Sigmoid colon (tissue), 7 donors: Measurements from ENCODE around the gene ABCA1. TPM values are rescaled to one million over a fixed set of nuclear protein-coding genes. Genes with fewer than 3 reads are reported as not detected.

Experiments
- DNase-seq: peaks from one replicate; pipeline ENCODE4 v3.0.0-alpha.2; 2019
- H3K27ac ChIP-seq, 4 donors: fragments of 200-600 bp; sonication (generic); one replicate each; pipeline ENCODE4 v1.5.1; 2016 to 2019; ENCODE audit warnings: mild to moderate bottlenecking in 1 of 4
- H3K27me3 ChIP-seq, 3 donors: fragments of 200-600 bp; sonication (generic); one replicate each; pipeline ENCODE4 v1.5.1; 2019; ENCODE audit warnings: mild to moderate bottlenecking in 1 of 3
- H3K36me3 ChIP-seq, 4 donors: fragments of 200-600 bp; sonication (generic); one replicate each; pipeline ENCODE4 v1.5.1; 2016 to 2019
- H3K4me1 ChIP-seq, 4 donors: fragments of 200-600 bp; sonication (generic); one replicate each; pipeline ENCODE4 v1.5.1; 2017 to 2019
- H3K4me3 ChIP-seq, 4 donors: fragments of 200-600 bp; sonication (generic); one replicate each; pipeline ENCODE4 v1.5.1; 2017 to 2019; ENCODE audit warnings: mild to moderate bottlenecking in 2 of 4, moderate library complexity in 1 of 4
- H3K9me3 ChIP-seq, 4 donors: fragments of 200-600 bp in 3 of 4; sonication (generic) in 3 of 4; one replicate each; pipeline versions ENCODE4 v1.5.1 to v1.6.1; 2013 to 2019
- CTCF ChIP-seq, 4 experiments: fragments of 450-650 bp in 3 of 4; fragments of 200-600 bp in 1 of 4; IDR thresholded peaks; one replicate each; pipeline ENCODE4 v1.5.1; 2016 to 2019; ENCODE audit warnings: antibody characterized with exemption in 4 of 4, mild to moderate bottlenecking in 3 of 4, moderate library complexity in 2 of 4
- EP300 ChIP-seq, 4 donors: sonication (generic); formaldehyde crosslinking; IDR thresholded peaks; one replicate each; pipeline ENCODE4 v1.6.1; 2017; ENCODE audit warnings: antibody characterized with exemption in 4 of 4
- POLR2A ChIP-seq, 2 donors: fragments of 450-650 bp; IDR thresholded peaks; one replicate each; pipeline ENCODE4 v1.6.1; 2016; ENCODE audit warnings: antibody characterized with exemption in 2 of 2, mild to moderate bottlenecking in 2 of 2, moderate library complexity in 2 of 2
- POLR2AphosphoS5 ChIP-seq, 4 donors: sonication (generic); formaldehyde crosslinking; IDR thresholded peaks; one replicate each; pipeline ENCODE4 v1.6.1; 2017; ENCODE audit warnings: antibody characterized with exemption in 4 of 4
- WGBS, 2 donors: extraction: QIAGEN DNeasy Blood & Tissue Kit; methylation state at CpG; one replicate each; pipeline ENCODE4 v1.1.7; 2013; 5-methylcytosine and 5-hydroxymethylcytosine counted together
- intact Hi-C: fragments of 100-400 bp; cut with DNase I; formaldehyde crosslinking; loops from one replicate; pipeline ENCODE4 v1.15.1; 2023
- polyA plus RNA-seq, 3 donors: library from polyadenylated mRNA; stranded (reverse); fragments of 200-250 nt; gene quantifications; one replicate each; pipeline ENCODE4 v1.2.3, GENCODE V29; 2013
- total RNA-seq, 4 donors: library from RNA; depleted of rRNA; stranded (reverse); fragments of >200 nt; gene quantifications; one replicate each; pipeline ENCODE4 v1.1.0, GENCODE V29; 2016
- donor health status: healthy with polysubstance abuse.
- donor health status: Bipolar disorder and iron deficiency.
- donor health status: healthy.

ABCA1 gene
- total and polyA plus RNA-seq, 7 donors: 2.4 to 110 (median 76.7) TPM

- Histone ChIP-seq H3K4me1 (peaks cover 0 to 55% (median 28%) of the 10 kb centered on the region in 4 donors), H3K4me3 (no peak overlapping the region), H3K27me3 (no peaks in the 10 kb centered on the region), H3K9me3 (no peaks in the 10 kb centered on the region), H3K27ac (no peak overlapping the region), H3K36me3 (peaks cover 12 to 48% (median 18%) of the 10 kb centered on the region in 4 donors)
- intact Hi-C loops: no loop called here
- no peak for TF ChIP-seq EP300 (IDR thresholded peaks at IDR 0.05)
- no peak for TF ChIP-seq CTCF (IDR thresholded peaks at IDR 0.05)
- TF ChIP-seq POLR2AphosphoS5 (IDR thresholded peaks at IDR 0.05): no peak
- no peak for TF ChIP-seq POLR2A (IDR thresholded peaks at IDR 0.05)
- no peak for DNase-seq
Measured at GRCh38 chr9:104849023-104849422, 78.9 kb downstream of the ABCA1 start.

DNA sequence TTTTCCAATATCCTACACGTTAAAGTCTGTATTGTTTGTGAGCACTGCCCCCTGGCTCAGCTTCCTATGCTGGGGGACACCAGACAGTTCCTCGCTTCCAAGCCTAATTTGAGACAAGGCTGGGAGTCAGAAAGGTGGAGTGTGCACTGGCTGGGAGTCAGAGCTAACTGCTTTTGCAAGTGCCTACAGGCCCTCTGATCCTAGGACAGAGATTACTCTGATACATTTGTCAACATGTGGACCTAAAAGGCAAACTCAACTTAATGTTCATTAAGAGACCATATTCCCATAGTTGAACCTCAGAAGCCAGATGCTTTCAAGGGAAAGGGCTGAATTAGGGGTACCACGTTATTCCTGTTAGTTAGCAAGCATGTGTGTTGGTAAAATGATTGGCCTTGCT lies 83.2 kb downstream of the ABCA1 start:
- no peak for DNase-seq
- intact Hi-C loops: no loop called here
- Histone ChIP-seq H3K9me3 (no peaks in the 10 kb centered on the region), H3K27me3 (no peaks in the 10 kb centered on the region), H3K27ac (no peak overlapping the region), H3K36me3 (peaks cover 28 to 68% (median 47%) of the 10 kb centered on the region in 4 donors), H3K4me1 (peaks cover 0 to 25% (median 9%) of the 10 kb centered on the region in 4 donors), H3K4me3 (no peak overlapping the region)
- 87% methylated on average over 3 of the region's 3 CpGs for WGBS, 2 donors
- no peak for TF ChIP-seq POLR2AphosphoS5 (IDR thresholded peaks at IDR 0.05)
- TF ChIP-seq POLR2A (IDR thresholded peaks at IDR 0.05): no peak
- no peak for TF ChIP-seq EP300 (IDR thresholded peaks at IDR 0.05)
- no peak for TF ChIP-seq CTCF (IDR thresholded peaks at IDR 0.05)

DNA sequence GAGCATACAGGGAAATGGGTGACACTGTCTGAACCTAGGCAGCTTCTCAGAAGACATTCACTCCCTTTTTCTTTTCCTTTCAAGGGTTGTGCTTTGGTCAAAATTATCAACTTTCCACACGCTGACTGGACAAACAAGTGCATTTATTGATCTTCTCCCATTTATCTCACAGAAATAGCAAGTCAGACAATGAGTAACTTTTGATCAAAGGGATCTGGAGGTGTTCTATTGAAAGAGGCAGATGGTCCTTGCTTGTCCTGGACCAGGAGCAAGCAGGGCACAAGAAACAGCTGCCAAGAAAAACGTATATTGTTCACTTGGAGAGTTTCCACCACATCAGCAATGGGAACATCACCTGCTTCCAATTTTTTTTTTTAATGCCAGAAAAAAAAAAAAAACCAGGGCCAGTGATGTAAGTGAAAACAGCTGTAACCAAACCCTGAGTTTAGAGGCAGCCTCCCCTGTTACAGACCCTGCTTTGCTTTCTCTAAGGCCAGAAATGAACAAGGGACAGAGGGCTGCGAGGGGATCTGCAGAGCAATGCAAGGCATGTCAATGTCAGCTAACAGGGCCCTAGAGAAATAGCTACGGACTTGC lies 84.2 kb downstream of the ABCA1 start:
- Histone ChIP-seq H3K9me3 (no peaks in the 10 kb centered on the region), H3K27me3 (no peaks in the 10 kb centered on the region), H3K4me3 (no peak overlapping the region), H3K27ac (no peak overlapping the region), H3K36me3 (peaks cover 36 to 78% (median 50%) of the 10 kb centered on the region in 4 donors), H3K4me1 (peaks cover 0 to 16% (median 4%) of the 10 kb centered on the region in 4 donors)
- intact Hi-C loops: no loop called here
- TF ChIP-seq POLR2AphosphoS5 (IDR thresholded peaks at IDR 0.05) (no peak), EP300 (IDR thresholded peaks at IDR 0.05) (no peak)
- WGBS, 2 donors: 78% methylated on average over 4 of the region's 4 CpGs
- DNase-seq: no peak

DNA sequence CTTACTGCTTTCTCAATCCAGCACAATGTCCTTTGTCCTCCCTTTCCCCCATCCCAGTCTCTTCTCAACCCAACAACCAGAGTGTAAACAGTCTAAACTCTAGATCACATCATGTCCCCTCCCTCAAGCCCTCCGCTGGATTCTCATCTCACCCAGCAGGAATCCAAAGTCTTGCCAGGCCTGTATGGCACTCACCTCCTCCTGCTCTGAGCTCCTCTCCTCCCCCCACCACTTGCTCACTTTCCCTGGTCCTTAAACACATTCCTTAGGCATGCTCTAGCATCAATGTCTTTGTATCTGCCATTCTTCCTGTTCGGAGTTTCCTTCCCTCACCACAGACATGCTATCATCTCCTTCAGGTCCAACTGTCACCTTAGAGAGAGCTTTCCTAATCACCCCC lies 85.3 kb downstream of the ABCA1 start:
- Histone ChIP-seq H3K36me3 (peaks cover 39 to 81% (median 54%) of the 10 kb centered on the region in 4 donors), H3K4me3 (no peak overlapping the region), H3K27ac (no peak overlapping the region), H3K9me3 (no peaks in the 10 kb centered on the region), H3K27me3 (no peaks in the 10 kb centered on the region), H3K4me1 (peaks cover 0 to 9% (median 4%) of the 10 kb centered on the region in 4 donors)
- intact Hi-C loops: no loop called here
- DNase-seq: no peak
- TF ChIP-seq POLR2A (IDR thresholded peaks at IDR 0.05) (no peak), CTCF (IDR thresholded peaks at IDR 0.05) (no peak), POLR2AphosphoS5 (IDR thresholded peaks at IDR 0.05) (no peak), EP300 (IDR thresholded peaks at IDR 0.05) (no peak)
- WGBS, 2 donors: 94 to 95% methylated on average over 2 of the region's 2 CpGs

GRCh38 chr9:104841601-104842141 lies 86.3 kb downstream of the ABCA1 start:
- Histone ChIP-seq H3K9me3 (no peaks in the 10 kb centered on the region), H3K4me1 (peaks cover 0 to 13% (median 6%) of the 10 kb centered on the region in 4 donors), H3K4me3 (no peak overlapping the region), H3K27ac (no peak overlapping the region), H3K36me3 (peaks cover 50 to 91% (median 65%) of the 10 kb centered on the region in 4 donors), H3K27me3 (no peaks in the 10 kb centered on the region)
- no peak for DNase-seq
- WGBS, 2 donors: 84% methylated on average over 7 of the region's 7 CpGs
- intact Hi-C loops: no loop called here
- TF ChIP-seq POLR2AphosphoS5 (IDR thresholded peaks at IDR 0.05) (no peak), EP300 (IDR thresholded peaks at IDR 0.05) (no peak), POLR2A (IDR thresholded peaks at IDR 0.05) (no peak), CTCF (IDR thresholded peaks at IDR 0.05) (no peak)
